ENCODE data around the gene SGCG. TPM values are rescaled to one million over a fixed set of nuclear protein-coding genes. Genes with fewer than 3 reads are reported as not detected.
"Not testable (repeated sequence)": the region's sequence is repeated elsewhere in the genome, so short reads cannot be mapped to it uniquely, and the experiment has no call there.

The SGCG gene
- total RNA-seq, 4 donors from 2014 or later, result 0.67 TPM; not detected in 3

DNA sequence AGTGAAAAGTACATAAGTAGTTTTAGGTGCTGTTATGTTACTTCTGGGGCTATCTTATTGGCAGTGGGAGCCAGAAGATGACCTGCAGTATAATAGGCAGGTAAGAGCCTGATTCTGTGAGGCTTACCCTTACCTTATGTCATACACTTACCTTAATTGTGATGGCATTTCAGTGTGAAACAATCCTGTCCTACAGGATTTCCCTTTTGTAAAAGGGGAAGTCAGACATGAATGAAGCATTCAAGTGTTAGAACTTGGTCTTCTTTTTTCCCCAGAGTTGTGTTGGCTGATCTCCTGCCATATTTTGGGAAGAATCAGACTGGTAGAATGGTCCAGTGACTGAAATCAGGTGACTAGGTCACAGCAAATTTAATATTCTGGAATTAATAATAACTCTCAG, 55.2 kb downstream of the SGCG start:
- no peaks in the 10 kb centered on the region for H3K36me3 ChIP-seq
- no peaks in the 10 kb centered on the region for H3K27me3 ChIP-seq
- no peaks in the 10 kb centered on the region for H3K9me3 ChIP-seq
- TF ChIP-seq, protein P1, sequence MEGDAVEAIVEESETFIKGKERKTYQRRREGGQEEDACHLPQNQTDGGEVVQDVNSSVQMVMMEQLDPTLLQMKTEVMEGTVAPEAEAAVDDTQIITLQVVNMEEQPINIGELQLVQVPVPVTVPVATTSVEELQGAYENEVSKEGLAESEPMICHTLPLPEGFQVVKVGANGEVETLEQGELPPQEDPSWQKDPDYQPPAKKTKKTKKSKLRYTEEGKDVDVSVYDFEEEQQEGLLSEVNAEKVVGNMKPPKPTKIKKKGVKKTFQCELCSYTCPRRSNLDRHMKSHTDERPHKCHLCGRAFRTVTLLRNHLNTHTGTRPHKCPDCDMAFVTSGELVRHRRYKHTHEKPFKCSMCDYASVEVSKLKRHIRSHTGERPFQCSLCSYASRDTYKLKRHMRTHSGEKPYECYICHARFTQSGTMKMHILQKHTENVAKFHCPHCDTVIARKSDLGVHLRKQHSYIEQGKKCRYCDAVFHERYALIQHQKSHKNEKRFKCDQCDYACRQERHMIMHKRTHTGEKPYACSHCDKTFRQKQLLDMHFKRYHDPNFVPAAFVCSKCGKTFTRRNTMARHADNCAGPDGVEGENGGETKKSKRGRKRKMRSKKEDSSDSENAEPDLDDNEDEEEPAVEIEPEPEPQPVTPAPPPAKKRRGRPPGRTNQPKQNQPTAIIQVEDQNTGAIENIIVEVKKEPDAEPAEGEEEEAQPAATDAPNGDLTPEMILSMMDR (IDR thresholded peaks at IDR 0.05), result no peak
- TF ChIP-seq POLR2A (IDR thresholded peaks at IDR 0.05), result no peak
- no peak overlapping the region for H3K27ac ChIP-seq
- no peak for DNase-seq
- H3K4me1 ChIP-seq, result no peaks in the 10 kb centered on the region
- no peak overlapping the region for H3K4me3 ChIP-seq (replicated peaks in 1 of 3)
- intact Hi-C loops (cut with DNase I), result no loop called here

- Histone ChIP-seq H3K27me3 (no peaks in the 10 kb centered on the region), H3K4me1 (no peaks in the 10 kb centered on the region), H3K9me3 (no peaks in the 10 kb centered on the region), H3K36me3 (no peaks in the 10 kb centered on the region), H3K27ac (no peak overlapping the region), H3K4me3 (replicated peaks in 1 of 3) (no peak overlapping the region)
- 76 to 81% methylated on average over 5 of the region's 5 CpGs for WGBS, 2 donors
- intact Hi-C loops (cut with DNase I), result no loop called here
- TF ChIP-seq, protein P1 (IDR thresholded peaks at IDR 0.05), result no peak
- DNase-seq, result no peak
Measured at GRCh38 chr13:23243066-23243465, 62.3 kb downstream of the SGCG start.

- H3K9me3 ChIP-seq; intact Hi-C loops (cut with DNase I); H3K27me3 ChIP-seq; H3K4me3 ChIP-seq (replicated peaks in 1 of 3); H3K4me1 ChIP-seq; H3K36me3 ChIP-seq; DNase-seq; H3K27ac ChIP-seq: not testable (repeated sequence)
- 95 to 97% methylated on average over 26 of the region's 26 CpGs for WGBS, 2 donors
Measured at GRCh38 chr13:23248410-23248809, 67.6 kb downstream of the SGCG start.

DNA sequence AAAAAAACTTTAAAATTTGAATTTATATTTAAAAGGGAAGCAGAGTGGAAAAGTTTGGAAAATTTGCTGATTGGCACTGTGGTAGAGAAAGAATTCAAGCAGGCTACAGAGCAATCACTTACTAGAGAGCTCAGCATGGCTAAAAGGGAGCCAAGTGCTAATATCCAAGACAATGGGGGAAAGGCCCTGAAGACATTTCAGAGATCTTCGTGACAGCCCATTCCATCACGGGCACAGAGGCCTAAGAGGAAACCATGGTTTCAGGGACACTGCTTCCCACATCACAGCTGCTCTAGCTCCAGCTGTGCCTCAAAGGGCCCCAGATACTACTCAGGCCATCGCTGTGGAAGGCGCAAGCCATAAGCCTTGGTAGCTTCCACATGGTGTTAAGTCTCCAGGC, 73.7 kb downstream of the SGCG start:
- Histone ChIP-seq H3K36me3 (no peaks in the 10 kb centered on the region), H3K4me3 (replicated peaks in 1 of 3) (no peak overlapping the region), H3K9me3 (no peaks in the 10 kb centered on the region), H3K4me1 (no peaks in the 10 kb centered on the region), H3K27ac (no peak overlapping the region), H3K27me3 (no peaks in the 10 kb centered on the region)
- WGBS, 2 donors, result 85 to 95% methylated on average over 4 of the region's 4 CpGs
- intact Hi-C loops (cut with DNase I), result no loop called here
- DNase-seq, result no peak
- TF ChIP-seq POLR2A (IDR thresholded peaks at IDR 0.05), result no peak
- TF ChIP-seq, protein P1 (IDR thresholded peaks at IDR 0.05), result no peak

GRCh38 chr13:23267571-23267970, 86.8 kb downstream of the SGCG start:
- H3K9me3 ChIP-seq, result no peaks in the 10 kb centered on the region
- no peak for TF ChIP-seq POLR2A (IDR thresholded peaks at IDR 0.05)
- TF ChIP-seq, protein P1 (IDR thresholded peaks at IDR 0.05), result no peak
- no peaks in the 10 kb centered on the region for H3K27me3 ChIP-seq
- H3K27ac ChIP-seq, result no peak overlapping the region
- DNase-seq, result no peak
- intact Hi-C loops (cut with DNase I), result no loop called here
- WGBS, 2 donors, result 56 to 61% methylated on average over 4 of the region's 4 CpGs
- H3K36me3 ChIP-seq, result no peaks in the 10 kb centered on the region
- H3K4me1 ChIP-seq, result no peaks in the 10 kb centered on the region
- no peak overlapping the region for H3K4me3 ChIP-seq (replicated peaks in 1 of 3)

- Histone ChIP-seq H3K4me3 (replicated peaks in 1 of 3) (no peak overlapping the region), H3K27ac (no peak overlapping the region), H3K36me3 (no peaks in the 10 kb centered on the region), H3K4me1 (no peaks in the 10 kb centered on the region), H3K9me3 (no peaks in the 10 kb centered on the region), H3K27me3 (no peaks in the 10 kb centered on the region)
- no peak for DNase-seq
- 55 to 79% methylated on average over 1 of the region's 1 CpG for WGBS, 2 donors
- intact Hi-C loops (cut with DNase I), result no loop called here
- TF ChIP-seq, protein P1 (IDR thresholded peaks at IDR 0.05), result no peak
- TF ChIP-seq POLR2A (IDR thresholded peaks at IDR 0.05), result no peak
Measured at GRCh38 chr13:23268441-23268840, 87.7 kb downstream of the SGCG start.

All from thyroid gland (tissue), 4 donors.